GM19372 (cell line): Measurements from ENCODE around the gene HCK.

ENCODE experiments used
- ATAC-seq: cut with Tn5 transposase; IDR thresholded peaks from one replicate; pipeline ENCODE4 v1.9.1; 2021; ENCODE audit warnings: mild to moderate bottlenecking, low read depth, moderate library complexity; ENCODE audit not compliant: unreplicated experiment

The HCK gene

DNA sequence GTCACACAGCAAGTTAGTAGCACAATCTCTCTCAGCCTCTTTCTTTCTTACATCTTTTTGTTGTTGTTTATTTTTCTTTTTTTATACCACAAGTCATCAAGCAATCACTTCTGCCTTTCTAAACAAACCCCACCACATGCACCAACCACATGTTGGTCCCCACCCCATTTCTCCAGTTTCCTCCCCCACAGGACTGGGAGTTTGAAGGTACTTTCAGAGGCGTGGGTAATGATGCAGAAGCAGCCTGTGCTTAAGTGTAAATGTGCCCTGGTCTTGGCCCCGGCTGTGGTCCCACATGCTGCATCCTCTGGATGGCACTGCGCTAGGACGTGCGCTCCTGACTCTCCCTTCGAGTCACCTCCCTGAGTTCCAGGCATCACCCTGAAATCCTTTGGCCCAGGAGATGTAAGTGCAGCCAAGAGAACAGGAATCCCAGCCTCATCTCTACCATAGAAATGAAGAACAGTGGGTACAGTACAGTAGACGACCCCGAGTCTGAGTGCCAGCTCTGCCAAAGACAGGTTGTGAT, 5.7 kb downstream of the HCK start:
- ATAC-seq, result no peak

DNA sequence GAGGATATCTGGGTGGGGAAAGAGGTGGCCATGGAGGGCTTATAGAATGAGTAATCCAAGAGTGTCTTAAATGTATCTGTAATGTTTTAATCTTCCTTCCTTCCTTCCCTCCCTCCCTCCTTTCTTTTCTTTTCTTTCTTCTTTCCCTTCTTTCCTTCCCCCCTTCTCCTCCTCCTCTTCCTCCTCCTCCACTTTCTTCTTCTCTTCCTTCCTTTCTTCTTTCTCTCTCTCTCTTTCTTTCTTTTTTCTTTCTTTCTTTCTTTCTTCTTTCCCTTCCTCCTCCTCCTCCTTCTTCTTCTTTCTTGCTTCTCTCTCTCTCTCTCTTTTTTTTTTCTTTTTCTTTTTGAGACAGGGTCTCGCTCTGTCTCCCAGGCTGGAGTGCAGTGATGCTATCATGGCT, 7.1 kb downstream of the HCK start:
- ATAC-seq, result no peak

DNA sequence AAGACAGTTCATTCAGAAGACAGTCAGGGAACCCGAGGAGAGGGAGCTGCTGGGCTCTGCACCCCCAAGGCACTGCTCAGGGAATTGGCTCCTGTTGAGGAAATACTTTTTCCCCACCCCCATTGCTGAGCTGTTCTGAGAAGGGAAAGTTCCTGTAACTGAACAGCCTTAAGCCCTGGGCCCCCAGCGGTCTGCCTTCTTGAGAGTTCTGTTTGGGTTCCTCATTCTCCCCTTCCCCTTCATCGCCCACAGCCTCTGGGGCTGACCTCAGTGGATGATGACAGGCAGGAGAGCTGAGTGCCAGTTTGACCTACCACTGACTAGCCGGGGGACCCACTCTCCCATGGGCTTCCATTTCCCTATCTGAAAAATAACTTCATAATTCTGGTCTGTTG, 10.7 kb downstream of the HCK start:
- ATAC-seq, result peak; percentile 46

DNA sequence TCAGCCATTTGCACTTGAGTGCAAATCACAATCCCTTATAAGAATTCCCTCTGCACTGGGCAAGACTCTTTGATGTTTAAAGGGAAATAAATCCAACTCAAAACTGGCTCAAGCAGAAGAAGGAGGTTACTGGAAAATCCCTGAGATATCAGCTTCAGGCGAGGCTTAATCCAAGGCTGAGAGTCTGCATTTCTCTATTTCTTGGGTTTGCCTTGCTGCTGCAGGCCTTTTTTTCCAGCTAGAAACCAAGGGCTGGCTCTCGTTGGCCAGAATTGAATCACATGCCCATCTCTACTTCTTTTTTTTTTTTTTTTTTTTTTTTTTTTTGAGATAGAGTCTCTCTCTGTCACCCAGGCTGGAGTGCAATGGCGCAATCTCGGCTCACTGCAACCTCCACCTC, 11.7 kb downstream of the HCK start:
- ATAC-seq, result no peak

DNA sequence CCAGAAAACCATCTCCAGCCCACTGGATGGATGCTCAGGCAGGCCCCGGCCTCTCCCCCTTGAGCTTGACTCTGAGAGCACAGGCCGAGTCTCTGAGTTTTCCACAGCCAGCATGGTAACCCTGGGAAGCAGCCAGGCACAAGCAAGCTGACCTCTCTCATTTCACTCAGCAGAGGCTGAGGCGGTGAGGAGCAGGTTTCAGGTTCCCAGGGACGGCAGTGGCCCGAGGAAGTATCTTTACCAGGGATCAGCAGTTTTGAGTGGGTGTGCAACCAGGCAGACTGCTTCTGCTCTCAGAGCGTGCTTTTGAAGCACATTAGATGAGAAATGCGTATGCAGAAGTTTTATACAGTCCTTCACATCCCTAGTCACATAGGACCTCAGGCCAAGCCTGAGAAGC, 12.6 kb downstream of the HCK start:
- no peak for ATAC-seq

DNA sequence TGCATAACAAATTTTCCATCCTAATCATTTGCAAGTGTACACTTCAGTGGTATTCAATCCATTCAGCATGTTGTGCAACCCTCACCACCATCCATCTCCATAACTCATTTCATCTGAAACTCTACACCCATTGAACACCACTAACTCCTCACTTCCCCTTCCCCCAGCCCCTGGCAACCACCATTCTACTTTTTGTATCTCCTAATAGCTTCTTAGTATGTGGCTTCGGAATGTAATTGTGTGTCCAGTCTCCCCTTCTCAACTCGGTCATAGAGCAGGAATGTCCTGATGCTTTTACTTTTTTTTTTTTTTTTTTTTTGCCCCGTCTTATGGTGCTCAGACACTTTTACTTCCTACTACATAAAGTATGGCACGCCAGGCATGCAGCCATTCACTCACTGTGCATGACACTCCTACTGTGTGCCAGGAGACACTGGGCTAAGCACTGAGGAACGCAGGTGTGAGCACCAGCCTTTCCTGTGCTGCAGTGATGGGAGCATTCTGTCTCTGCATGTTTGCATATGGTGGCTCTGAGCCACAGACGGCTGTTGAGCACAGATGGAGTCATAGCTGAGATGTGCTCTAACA, 15.3 kb downstream of the HCK start:
- ATAC-seq, result no peak

DNA sequence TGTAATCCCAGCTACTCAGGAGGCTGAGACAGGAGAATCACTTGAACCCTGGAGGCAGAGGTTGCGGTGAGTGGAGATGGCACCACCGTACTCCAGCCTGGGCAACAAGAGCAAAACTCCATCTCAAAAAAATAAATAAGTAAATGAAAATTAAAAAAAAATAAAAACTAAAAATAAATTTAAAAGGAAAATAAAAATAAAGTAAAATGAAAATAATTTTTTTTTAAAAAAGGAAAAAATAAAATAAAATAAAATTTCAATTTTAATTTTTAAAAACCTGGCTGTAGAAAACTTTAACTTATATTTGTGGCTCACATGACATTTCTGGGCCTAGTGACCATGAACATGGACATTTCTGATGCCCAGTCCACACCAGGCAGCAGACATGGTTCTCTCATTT, 16.1 kb downstream of the HCK start:
- no peak for ATAC-seq

DNA sequence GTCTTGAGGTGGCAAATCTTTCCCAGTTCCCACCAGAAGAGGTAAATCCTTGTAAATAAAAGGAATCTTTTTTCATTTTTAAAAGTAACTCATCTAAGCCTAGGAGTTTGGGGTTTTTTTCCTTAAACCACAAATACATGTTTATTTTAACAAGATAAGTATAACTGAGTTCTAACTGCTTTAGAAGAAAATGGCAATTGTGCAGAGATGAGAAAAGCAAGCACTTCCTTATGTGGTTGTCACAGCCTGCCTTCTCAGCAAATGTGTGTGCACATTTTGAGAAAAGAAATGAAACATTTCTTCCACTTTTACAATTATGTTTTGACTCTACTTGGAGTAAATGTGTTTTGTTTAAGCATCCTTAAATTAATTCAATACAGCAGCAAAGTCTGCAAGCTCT, 17.7 kb downstream of the HCK start:
- ATAC-seq, result no peak

DNA sequence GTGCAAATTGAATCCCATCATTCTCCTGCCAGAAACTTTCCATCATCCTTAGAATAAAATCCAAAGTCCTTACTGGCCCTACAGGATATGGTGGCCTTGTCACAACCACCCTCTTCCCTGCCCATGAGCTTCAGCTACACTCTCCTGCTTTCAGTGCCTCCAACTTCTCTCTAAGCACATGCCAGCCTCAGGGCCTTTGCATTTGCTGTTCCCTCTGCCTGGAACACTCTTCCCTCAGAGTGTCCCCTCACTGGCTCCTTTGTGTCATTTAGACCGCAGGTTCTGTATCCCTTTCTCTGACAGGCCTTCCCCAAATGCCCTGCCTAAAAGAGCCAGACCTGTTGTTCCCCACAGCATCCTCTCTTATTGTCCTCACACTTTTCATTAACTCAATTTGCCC, 18.2 kb downstream of the HCK start:
- ATAC-seq, result no peak

DNA sequence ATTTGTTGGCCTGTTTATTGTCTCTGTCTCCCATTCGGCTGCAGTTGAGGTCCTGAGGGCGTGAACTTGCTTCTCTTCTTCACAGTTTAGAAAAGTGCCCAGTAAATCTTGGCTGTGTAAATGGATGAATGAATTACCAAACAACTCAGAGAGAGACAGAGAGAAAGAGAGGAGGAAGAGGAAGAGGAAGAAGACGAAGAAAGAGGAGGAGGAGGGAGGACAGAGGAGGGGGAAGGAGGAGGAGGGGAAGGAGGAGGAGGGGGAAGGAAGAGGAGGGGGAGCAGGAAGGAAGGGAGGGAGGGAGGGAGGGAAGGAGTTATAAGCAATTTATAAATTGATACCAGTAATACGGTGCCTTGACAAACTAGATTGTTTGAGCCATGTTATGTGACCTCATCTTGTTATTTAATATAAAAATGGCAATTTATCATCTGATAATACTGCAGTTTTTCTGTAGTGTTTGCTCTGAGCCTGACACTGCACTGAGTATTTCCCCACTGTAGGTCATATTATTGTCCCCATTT, 18.7 kb downstream of the HCK start:
- ATAC-seq, result no peak

DNA sequence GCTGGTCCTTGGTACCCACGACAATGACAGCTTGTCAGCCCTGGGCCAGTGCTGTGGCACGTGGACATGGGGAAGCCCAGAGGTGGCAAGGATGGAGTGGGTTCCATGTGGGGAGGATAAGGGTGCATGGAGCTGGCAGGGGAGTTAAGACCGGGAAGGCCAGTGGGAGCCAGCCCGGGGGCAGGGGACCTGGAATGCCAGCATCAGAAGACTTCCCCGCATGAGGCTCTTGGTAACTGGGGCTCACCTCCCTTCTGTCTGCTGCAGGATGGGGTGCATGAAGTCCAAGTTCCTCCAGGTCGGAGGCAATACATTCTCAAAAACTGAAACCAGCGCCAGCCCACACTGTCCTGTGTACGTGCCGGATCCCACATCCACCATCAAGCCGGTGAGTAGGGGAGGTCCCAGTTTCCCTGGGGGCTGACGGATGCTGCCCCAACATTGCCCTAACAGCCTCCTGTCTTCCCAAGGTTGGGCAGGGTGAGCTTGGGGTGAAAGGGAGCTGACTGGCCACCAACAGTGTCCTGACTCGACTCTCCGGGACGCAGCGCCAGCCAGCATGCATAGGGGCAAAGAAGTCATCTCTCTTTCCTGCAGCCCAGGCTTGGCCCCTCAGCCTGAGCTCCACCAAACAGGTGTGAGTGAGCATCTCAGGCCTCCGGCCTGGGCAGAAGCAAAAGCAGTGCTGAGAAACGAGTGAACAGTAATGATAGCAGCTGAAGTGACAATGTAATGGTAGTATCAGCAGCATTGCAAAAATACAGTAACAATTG, 19.5 kb downstream of the HCK start:
- no peak for ATAC-seq

DNA sequence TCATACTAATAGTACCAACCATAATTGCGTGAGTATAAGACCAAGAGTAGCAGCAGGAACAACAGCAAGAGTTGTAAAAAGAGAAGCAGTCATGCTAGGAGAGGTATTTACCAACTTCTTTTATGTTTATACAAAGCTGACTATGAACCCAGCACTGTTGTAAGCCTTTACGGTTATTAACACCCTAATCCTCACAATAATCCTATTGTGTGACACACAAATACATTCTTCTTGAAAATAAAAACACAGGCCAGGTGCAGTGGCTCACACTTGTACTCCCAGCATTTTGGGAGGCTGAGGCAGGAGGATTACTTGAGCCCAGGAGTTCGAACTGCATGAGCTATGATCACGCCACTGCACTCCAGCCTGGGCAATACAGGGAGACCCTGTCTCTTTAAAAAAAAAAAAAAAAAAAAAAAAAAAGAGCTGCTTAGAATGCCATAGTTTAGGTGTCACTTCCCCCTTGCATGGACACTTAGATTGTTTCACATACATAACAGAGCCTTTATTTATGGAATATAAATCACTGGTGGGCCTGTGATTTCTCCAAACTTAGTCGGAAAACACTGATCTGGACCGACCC, 20.2 kb downstream of the HCK start:
- ATAC-seq, result no peak

DNA sequence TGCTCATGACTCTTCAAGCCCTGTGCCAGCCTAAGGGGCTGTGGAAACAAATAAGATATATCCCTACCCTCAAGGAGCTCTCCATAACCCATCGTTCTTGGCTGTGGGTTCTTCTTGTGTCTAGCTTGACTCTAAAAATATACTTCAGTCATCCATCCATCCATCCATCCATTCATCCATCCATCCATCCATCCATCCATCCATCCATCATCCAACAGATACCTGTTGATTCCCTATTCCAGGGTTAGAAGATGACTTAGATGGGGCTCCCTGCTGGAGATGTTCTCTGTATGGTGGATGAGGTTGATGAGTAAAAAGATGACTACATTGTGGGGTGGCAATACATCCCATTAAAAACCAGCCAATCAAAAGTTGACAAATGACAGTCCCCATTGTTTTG, 23.5 kb downstream of the HCK start:
- no peak for ATAC-seq

DNA sequence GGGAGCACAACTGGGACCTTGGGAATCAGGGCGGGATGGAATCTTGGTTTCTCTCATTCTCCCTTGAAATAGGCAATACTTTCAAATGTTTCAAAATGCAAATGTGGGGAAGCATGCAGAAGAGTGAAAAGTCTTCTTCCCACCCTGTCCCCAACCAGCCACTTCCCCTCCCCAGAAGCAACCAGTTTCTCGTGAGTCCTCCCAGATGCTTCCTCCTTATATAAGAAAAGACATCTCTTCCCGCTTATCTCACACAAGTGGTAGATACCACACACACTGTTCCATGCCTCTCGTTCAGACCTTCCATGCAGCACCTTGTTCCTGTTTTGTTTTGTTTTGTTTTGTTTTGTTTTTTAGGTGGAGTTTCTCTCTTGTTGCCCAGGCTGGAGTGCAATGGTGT, 25.1 kb downstream of the HCK start:
- ATAC-seq, result no peak

DNA sequence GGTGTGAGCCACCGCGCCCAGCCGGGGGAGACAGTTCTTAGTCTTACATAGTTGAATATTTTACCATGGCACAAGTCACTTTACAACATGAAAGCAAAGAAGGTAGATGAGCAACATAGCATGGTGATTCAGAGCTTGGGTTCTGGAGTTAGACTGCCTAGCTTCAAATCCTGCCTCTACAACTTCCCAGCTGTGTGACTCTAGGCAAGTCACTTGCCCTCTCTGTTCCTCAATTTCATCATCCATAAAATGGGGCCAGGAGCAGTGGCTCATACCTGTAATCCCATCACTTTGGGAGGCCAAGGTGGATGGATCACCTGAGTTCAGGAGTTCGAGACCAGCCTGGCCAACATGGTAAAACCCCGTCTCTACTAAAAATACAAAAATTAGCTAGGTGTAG, 26.3 kb downstream of the HCK start:
- no peak for ATAC-seq

DNA sequence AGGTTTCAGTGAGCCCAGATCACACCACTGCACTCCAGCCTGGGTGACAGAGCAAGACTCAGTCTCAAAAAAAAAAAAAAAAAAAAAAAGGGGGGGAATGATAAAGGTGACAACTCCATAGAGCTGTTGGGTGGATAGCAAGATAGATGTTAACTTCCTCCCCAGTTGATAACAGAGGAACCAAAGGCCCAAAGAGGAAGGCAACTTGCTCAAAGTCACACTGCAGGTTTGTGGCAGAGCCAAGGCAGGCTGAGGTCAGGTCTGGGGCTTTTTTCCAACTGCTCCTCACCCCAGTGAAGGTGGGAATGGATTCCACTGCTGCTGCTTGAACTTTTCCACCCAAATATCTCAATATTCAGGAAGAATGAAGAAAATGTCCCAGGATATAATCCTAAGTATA, 26.7 kb downstream of the HCK start:
- no peak for ATAC-seq

DNA sequence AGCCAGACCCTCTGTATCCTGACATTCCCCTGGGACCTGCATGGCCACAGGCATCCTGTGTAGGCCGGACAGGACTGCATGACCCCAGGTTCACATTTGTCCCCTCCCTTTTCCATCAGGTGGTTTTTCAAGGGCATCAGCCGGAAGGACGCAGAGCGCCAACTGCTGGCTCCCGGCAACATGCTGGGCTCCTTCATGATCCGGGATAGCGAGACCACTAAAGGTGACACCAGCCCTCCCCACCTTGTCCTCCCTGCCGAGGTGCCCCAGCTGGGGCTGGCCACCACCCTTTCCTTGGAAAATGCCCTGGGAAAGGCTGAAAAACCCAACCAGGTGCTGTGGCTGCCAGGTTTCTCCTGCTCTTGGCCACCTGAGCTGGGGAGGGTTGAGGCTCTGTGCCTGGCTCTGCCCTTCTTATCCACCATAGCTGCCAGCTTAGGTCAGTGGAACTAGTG, 27.6 kb downstream of the HCK start:
- no peak for ATAC-seq

DNA sequence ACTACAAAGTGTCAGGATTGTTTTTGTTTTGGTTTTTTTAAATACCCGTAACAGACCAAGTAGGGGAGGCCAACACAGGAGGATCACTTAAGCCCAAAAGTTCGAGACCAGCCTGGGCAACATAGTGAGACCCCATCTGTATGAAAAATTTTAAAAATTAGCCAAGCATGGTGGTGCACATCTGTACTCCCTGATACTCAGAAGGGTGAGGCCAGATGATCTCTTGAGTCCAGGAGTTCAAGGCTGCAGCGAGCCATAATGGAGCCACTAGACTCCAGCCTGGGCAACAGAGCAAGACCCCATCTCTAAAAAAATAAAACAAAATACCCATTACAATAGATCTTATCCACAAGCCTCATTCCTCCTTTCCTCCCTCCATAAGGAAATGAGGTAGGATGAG, 28.7 kb downstream of the HCK start:
- no peak for ATAC-seq

DNA sequence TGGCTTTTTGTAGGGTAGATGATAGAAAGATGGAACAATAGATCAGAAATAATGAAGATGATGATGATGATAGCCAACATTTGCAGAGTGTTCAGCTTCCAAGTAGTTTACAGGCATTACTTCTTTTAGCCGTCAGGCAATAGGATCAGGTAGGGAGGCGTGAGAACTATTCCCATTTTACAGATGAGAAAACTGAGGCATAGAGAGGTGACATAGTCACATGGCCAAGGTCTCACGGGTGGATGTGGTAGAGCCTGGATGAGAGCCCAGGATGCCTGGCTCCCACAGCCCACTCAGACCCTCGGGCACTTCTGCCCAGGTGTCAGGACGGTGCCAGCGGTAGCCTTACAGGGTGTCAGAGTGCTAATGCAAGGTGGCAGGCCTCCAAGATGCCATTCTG, 31.4 kb downstream of the HCK start:
- ATAC-seq, result no peak

DNA sequence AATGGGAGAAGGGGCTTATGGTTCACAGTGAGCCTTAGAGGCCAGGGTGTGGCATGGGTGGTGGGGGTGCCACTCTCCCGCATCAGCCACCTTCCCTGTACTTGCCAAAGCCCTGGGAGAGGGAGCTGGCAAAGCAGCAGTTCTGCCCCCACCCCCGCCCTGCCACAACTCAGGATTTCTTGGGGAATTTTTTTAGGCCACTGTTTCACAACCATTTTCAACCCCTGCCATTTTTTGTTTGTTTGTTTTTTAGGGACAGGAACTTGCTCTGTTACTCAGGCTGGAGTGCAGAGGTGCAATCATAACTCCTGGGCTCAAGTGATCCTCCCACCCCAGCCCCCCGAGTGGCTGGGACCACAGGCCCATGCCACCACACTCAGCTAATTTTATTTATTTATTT, 35.0 kb downstream of the HCK start:
- ATAC-seq, result no peak

DNA sequence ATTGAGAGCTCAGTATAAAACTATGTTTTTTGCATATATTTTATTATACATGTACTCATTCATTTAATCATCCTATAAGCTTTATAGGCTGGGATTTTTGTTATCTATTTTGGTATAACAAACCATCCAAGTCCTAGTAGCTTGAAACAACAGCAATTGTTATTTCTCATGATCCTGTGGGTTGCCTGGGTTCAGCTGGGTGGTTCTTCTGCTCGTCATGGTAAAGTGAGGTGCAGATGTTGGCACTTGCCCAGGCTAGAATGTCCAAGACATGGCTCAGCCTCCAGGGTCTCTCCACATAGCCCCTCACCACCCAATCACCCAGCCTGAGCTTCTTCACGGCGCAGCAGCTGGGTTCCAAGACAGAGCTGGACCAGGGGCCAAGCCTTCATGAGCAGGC, 36.7 kb downstream of the HCK start:
- ATAC-seq, result no peak
